Lower leg skin (tissue), 3 donors: ENCODE data around the gene HDAC9.

ENCODE experiments used
- CTCF ChIP-seq, 3 donors: fragments of 450-650 bp; IDR thresholded peaks; one replicate each; pipeline ENCODE4 v1.5.1; 2016; ENCODE audit warnings: antibody characterized with exemption in 3 of 3, mild to moderate bottlenecking in 3 of 3, moderate library complexity in 2 of 3
- POLR2A ChIP-seq, 2 donors: fragments of 450-650 bp; IDR thresholded peaks; one replicate each; pipeline ENCODE4 v1.6.1; 2016 to 2017; ENCODE audit warnings: antibody characterized with exemption in 2 of 2, mild to moderate bottlenecking in 1 of 2, moderate library complexity in 1 of 2

- TF ChIP-seq CTCF (IDR thresholded peaks at IDR 0.05) (no peak), POLR2A (IDR thresholded peaks at IDR 0.05) (no peak)
Measured at GRCh38 chr7:19026888-19027287, 531.3 kb downstream of the HDAC9 start.
